Measurements from ENCODE around the gene GLO1. TPM values are rescaled to one million over a fixed set of nuclear protein-coding genes. Genes with fewer than 3 reads are reported as not detected.

Gene GLO1
- total RNA-seq, 1 donor from 2014 or later, result 80.8 TPM

DNA sequence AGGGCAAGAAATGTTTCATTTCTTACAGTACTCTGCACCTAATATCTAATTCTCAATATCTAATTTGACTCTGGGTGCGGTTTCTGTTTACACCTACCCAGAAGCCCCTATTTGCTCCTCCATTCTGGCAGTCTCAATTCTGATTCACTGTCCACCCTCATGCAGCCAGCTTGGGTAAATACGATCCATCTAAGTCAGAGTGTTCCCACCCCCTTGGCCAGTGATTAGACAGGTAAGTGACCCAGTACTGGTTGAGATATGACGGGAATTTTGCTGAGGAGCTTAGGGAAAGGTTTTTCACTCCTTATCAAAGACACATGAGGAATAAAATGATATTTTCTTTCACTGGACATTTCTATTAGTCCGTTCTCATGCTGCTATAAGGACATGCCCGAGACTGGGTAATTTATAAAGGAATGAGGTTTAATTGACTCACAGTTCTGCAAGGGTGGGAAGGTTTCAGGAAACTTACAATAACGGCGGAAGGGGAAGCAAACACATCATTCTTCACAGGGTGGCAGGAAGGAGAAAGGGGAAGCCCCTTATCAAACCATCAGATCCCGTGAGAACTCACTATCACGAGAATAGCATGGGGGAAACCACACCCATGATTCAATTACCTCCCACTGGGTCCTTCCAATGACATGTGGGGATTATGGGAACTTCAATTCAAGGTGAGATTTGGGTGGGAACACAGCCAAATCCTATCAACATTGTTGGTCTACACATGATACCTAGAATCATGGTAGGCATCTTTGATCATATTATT, 29.4 kb downstream of the GLO1 start:
- TF ChIP-seq, protein P1, sequence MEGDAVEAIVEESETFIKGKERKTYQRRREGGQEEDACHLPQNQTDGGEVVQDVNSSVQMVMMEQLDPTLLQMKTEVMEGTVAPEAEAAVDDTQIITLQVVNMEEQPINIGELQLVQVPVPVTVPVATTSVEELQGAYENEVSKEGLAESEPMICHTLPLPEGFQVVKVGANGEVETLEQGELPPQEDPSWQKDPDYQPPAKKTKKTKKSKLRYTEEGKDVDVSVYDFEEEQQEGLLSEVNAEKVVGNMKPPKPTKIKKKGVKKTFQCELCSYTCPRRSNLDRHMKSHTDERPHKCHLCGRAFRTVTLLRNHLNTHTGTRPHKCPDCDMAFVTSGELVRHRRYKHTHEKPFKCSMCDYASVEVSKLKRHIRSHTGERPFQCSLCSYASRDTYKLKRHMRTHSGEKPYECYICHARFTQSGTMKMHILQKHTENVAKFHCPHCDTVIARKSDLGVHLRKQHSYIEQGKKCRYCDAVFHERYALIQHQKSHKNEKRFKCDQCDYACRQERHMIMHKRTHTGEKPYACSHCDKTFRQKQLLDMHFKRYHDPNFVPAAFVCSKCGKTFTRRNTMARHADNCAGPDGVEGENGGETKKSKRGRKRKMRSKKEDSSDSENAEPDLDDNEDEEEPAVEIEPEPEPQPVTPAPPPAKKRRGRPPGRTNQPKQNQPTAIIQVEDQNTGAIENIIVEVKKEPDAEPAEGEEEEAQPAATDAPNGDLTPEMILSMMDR (IDR thresholded peaks at IDR 0.05), result no peak
- Mint-ChIP-seq H3K27me3 (ENCODE audit: unreplicated experiment) (no peaks in the 10 kb centered on the region), H3K27ac (ENCODE audit: unreplicated experiment) (no peak overlapping the region), H3K9me3 (ENCODE audit: unreplicated experiment) (no peaks in the 10 kb centered on the region), H3K36me3 (ENCODE audit: unreplicated experiment) (peaks cover 26% of the 10 kb centered on the region), H3K4me3 (ENCODE audit: unreplicated experiment) (no peak overlapping the region), H3K4me1 (ENCODE audit: unreplicated experiment) (no peaks in the 10 kb centered on the region)
- no peak for DNase-seq (ENCODE audit: extremely low spot score, unreplicated experiment)

DNA sequence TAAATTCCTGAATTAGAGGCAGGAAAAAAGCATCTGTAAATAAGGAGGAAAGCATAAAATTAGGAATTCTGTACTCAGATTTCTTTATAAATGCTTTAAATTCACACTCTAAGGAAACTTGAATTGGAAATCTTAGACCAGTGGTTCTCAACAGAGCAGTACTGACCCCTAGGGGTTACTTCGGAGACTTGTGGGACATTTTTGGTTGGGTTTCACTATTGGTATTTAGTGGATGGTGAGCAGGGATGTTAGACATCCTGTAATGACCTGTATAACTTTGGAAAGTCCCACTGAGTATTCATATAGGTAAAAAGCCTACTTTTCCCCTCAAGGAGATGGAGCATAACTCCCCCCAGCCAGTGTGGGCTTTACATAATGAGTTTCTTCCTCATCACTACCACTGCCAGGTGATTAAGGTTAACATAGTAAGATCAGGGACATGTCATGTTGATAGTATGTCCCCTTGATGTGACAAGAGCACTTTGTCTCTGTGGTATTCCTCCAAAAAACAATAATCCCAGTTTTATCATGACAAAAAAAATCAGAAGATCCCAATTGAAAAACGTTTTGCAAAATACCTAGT, 31.0 kb downstream of the GLO1 start:
- Mint-ChIP-seq H3K4me3 (ENCODE audit: unreplicated experiment) (no peak overlapping the region), H3K36me3 (ENCODE audit: unreplicated experiment) (peaks cover 21% of the 10 kb centered on the region), H3K4me1 (ENCODE audit: unreplicated experiment) (no peaks in the 10 kb centered on the region), H3K27ac (ENCODE audit: unreplicated experiment) (no peak overlapping the region), H3K27me3 (ENCODE audit: unreplicated experiment) (no peaks in the 10 kb centered on the region), H3K9me3 (ENCODE audit: unreplicated experiment) (no peaks in the 10 kb centered on the region)
- no peak for DNase-seq (ENCODE audit: extremely low spot score, unreplicated experiment)
- TF ChIP-seq, protein P1 (IDR thresholded peaks at IDR 0.05), result peak; percentile 79

DNA sequence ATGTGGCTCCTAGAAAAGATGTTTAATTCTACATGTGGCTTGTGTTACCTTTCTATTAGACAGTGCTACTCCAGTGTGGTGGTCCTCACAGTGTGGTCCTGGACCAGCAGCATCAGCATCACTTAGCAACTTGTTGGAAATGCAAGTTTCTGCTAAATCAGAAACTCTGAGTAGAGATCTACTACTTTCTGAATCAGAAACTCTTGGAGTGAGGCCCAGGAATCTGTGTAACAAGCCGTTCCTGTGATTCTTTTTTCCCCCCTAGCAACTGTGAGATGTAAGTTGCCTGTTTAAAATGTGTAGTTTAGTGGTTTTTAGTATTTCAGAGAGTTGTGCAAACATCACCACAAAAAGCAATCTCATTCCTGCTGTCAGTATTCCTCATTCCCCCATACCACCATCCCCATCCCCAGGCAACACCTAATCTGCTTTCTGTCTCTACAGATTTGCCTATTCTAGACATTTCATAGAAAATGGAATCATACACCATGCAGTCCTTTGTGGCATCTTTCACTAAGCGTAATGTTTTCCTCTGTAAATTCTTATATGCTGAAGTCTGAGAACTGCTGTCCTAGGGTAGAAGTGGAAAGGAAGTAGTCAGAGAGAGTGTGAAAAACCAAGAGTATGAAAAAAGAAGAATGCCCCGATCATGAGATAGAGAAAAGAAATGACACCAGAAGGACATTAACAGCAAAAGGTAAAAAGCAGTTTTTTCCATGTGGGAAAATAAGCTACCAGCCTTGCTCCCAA, 44.4 kb downstream of the GLO1 start:
- TF ChIP-seq, protein P1 (IDR thresholded peaks at IDR 0.05), result no peak
- no peak for DNase-seq (ENCODE audit: extremely low spot score, unreplicated experiment)
- H3K27ac Mint-ChIP-seq (ENCODE audit: unreplicated experiment), result no peak overlapping the region
- H3K9me3 Mint-ChIP-seq (ENCODE audit: unreplicated experiment), result no peaks in the 10 kb centered on the region
- H3K36me3 Mint-ChIP-seq (ENCODE audit: unreplicated experiment), result peaks cover 12% of the 10 kb centered on the region
- no peak overlapping the region for H3K4me3 Mint-ChIP-seq (ENCODE audit: unreplicated experiment)
- H3K4me1 Mint-ChIP-seq (ENCODE audit: unreplicated experiment), result no peaks in the 10 kb centered on the region
- H3K27me3 Mint-ChIP-seq (ENCODE audit: unreplicated experiment), result no peaks in the 10 kb centered on the region

DNA sequence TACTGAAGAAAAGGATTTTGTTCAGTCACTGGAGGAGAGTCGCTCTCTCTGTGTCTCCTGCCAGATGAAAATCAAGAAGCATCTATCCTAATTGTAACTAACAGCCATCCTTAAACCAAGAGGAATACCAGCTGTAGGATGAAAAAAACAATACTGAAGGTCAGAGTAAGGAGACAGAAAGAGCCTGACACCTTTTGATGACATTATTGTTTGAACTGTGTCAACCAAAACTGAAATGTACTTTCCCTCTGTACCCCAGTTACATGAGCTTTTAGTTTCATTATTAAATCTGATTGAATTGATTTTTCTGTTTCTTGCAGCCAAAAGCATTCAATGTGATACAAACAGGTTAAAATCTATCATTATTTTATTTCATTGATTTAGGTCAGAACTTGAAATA, 46.0 kb downstream of the GLO1 start:
- H3K9me3 Mint-ChIP-seq (ENCODE audit: unreplicated experiment), result no peaks in the 10 kb centered on the region
- H3K27me3 Mint-ChIP-seq (ENCODE audit: unreplicated experiment), result no peaks in the 10 kb centered on the region

More for the DNA sequence above, 46.0 kb downstream of the GLO1 start:
- Mint-ChIP-seq H3K4me1 (ENCODE audit: unreplicated experiment) (no peaks in the 10 kb centered on the region), H3K4me3 (ENCODE audit: unreplicated experiment) (no peak overlapping the region), H3K27ac (ENCODE audit: unreplicated experiment) (no peak overlapping the region), H3K36me3 (ENCODE audit: unreplicated experiment) (peaks cover 12% of the 10 kb centered on the region)
- TF ChIP-seq, protein P1 (IDR thresholded peaks at IDR 0.05), result no peak
- DNase-seq (ENCODE audit: extremely low spot score, unreplicated experiment), result no peak

Measured in osteocyte (in vitro differentiated cells).